PFSK-1 (cell line): ENCODE results near the gene ATP13A5.

Experiments
- FOXP2 ChIP-seq: optimal IDR thresholded peaks from 2 replicates; pipeline ENCODE3; 2011; ENCODE audit warnings: borderline replicate concordance, control low read depth, inconsistent platforms; ENCODE audit not compliant: insufficient read depth; ENCODE audit errors: extremely low read length, extremely low read depth
- POLR2AphosphoS5 ChIP-seq: IDR thresholded peaks from 2 replicates; pipeline ENCODE4 v1.6.1; 2012; ENCODE audit warnings: low read depth, mild to moderate bottlenecking, control low read depth, low read length, moderate library complexity
- REST ChIP-seq, 2 experiments: IDR thresholded peaks; 2 replicates each; pipeline versions ENCODE4 v1.6.1 to v1.8.0; 2011 to 2012; ENCODE audit warnings: low read depth in 2 of 2, low read length in 2 of 2, control low read depth in 1 of 2, inconsistent platforms in 1 of 2, mild to moderate bottlenecking in 1 of 2, moderate library complexity in 1 of 2; ENCODE audit not compliant: insufficient read depth in 1 of 2
- SIN3A ChIP-seq: IDR thresholded peaks from 2 replicates; pipeline ENCODE4 v1.6.1; 2012; ENCODE audit warnings: mild to moderate bottlenecking, low read length, moderate library complexity, borderline replicate concordance; ENCODE audit not compliant: insufficient read depth
- TAF1 ChIP-seq: IDR thresholded peaks from 2 replicates; pipeline ENCODE4 v1.6.1; 2012; ENCODE audit warnings: low read length, control low read depth, borderline replicate concordance; ENCODE audit not compliant: insufficient read depth

GRCh38 chr3:193292386-193292785 lies 86.2 kb downstream of the ATP13A5 start:
- TF ChIP-seq POLR2AphosphoS5 (no peak), TAF1 (no peak), SIN3A (no peak), REST (IDR thresholded peaks at IDR 0.05; ENCODE audit: insufficient read depth in 1 of 2, low read depth in 2 of 2, low read length in 2 of 2) (no peak), FOXP2 (no peak)
